22Rv1 (cell line): Measurements from ENCODE around the gene CEP126.

Source experiments
- H3K27ac ChIP-seq: fragments of 450-650 bp; 2 replicates; pipeline ENCODE4 v1.5.1; 2017
- ZFX ChIP-seq: fragments of 450-650 bp; IDR thresholded peaks from 2 replicates; pipeline ENCODE4 v1.6.1; 2017; ENCODE audit warnings: antibody characterized with exemption, borderline replicate concordance
- TF ChIP-seq, protein P1 (sequence below): fragments of 450-650 bp; IDR thresholded peaks from 2 replicates; pipeline ENCODE4 v1.5.1; 2017; ENCODE audit warnings: mild to moderate bottlenecking

Gene CEP126

DNA sequence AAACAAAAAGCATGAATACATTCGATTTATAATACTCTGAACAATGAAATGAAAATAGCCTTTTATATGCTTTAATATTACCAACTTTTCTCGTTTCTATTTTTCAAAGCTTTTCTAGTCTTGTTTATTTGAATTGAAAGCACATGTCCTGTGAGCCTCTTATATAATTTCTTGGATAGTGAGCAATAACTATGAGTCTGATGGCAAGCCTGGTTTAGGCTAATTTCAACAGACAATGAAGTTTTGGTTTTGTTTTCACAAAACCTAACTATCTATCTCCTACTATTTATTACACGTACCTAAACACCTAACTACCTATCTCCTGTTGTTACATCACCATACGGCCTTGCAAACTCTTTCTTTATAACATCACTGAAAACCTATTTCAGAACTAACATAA is 29.2 kb upstream of the CEP126 start:
- H3K27ac ChIP-seq, result no peak overlapping the region
- no peak for TF ChIP-seq ZFX
- TF ChIP-seq, protein P1, sequence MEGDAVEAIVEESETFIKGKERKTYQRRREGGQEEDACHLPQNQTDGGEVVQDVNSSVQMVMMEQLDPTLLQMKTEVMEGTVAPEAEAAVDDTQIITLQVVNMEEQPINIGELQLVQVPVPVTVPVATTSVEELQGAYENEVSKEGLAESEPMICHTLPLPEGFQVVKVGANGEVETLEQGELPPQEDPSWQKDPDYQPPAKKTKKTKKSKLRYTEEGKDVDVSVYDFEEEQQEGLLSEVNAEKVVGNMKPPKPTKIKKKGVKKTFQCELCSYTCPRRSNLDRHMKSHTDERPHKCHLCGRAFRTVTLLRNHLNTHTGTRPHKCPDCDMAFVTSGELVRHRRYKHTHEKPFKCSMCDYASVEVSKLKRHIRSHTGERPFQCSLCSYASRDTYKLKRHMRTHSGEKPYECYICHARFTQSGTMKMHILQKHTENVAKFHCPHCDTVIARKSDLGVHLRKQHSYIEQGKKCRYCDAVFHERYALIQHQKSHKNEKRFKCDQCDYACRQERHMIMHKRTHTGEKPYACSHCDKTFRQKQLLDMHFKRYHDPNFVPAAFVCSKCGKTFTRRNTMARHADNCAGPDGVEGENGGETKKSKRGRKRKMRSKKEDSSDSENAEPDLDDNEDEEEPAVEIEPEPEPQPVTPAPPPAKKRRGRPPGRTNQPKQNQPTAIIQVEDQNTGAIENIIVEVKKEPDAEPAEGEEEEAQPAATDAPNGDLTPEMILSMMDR, result no peak

DNA sequence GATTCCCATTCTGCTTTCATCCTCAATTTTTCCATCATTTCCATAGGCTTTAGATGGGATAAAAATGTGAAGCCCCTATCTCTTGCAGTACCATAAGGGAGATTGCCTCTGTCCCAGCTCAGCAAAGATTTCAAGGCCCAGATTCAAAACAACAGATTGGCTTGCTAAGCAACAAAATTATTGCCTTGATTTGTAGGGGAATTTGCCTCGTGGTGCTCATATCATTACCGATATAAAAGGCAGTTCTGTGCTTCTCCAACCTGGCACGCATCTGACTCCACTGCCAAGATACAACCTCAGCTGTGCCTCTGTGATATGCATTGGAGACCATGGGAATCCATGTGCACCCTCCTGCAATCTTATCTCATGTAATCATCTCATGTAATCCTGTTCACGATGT is 25.0 kb upstream of the CEP126 start:
- no peak for TF ChIP-seq ZFX
- TF ChIP-seq, protein P1, result no peak
- H3K27ac ChIP-seq, result no peak overlapping the region

DNA sequence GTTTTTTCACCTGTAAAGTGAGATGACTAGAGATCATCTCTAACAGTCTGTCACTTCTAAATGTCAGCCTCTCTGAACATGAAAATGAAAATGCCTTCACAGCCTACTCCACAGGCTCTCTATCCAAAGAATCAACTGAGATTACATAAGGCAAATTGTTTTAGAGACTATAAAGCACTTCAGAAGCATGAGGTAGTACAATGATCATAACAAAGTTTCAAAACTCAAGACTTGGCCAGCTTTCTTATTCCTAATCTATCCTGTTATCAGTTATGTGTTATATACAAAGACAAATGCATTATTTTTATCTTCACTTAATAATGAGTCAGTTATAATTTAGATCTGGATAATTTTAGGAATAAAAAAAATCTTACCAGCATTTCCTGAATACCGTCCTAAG is 20.3 kb upstream of the CEP126 start:
- no peak overlapping the region for H3K27ac ChIP-seq
- TF ChIP-seq ZFX, result no peak
- TF ChIP-seq, protein P1, result no peak

DNA sequence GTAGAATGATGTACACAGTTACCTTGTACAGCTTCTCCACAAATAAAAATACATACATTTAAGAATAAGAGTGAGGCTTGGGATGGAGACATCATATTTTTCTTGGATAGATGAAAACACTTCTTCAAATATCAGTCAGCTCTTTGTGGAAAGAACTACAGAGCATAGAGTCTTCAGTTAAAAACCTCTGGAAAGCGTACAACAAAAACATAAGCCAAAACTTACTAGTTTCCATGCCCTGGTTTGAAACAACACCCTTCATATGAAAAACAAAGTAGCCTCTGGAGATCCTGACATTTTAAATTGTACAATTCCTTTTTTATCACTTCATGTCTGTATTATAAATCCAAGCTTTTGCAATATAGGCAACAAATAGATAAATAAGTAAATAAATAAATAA is 7.0 kb upstream of the CEP126 start:
- no peak for TF ChIP-seq ZFX
- TF ChIP-seq, protein P1, result no peak
- no peak overlapping the region for H3K27ac ChIP-seq

DNA sequence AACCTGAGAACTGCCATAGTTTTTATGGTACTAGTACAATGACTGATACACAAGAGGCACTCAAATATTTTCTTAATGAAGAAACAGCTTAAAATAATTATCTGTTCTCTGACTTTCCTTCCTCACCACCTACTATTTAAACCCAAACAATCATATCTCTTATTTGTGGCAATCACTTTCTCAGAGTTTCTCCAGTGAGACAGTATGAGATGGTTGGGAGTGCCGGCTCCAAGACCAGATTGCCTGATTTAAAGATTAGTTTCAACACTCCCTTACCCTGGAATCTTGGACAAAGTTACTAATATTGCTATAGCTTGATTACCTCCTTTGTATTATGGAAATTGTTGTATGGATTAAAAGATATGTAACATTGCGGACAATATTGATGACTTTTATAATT is 5.7 kb upstream of the CEP126 start:
- TF ChIP-seq ZFX, result no peak
- TF ChIP-seq, protein P1, result no peak
- H3K27ac ChIP-seq, result no peak overlapping the region

DNA sequence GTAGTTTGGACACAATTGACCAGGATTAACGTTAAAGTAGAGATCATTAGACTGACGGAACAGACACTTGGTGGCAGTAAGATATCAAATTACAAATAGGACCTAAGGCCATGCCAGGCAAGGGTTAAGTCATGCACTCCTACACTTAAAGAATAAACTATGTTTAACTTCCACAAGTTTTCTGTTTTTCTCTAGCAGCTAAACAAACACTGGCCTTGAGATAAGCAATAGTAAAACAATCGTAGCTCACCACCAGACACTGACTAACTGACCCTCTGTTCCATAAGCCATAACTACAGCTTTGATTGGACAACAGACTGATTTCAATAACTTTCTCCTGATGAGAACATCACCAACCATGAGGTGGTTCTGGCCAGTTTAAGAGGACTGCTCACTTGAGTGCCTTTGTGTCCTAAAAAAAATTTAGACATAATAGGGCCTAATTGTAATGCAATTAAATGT is 2.0 kb upstream of the CEP126 start:
- no peak for TF ChIP-seq ZFX
- TF ChIP-seq, protein P1, result peak; percentile 33

DNA sequence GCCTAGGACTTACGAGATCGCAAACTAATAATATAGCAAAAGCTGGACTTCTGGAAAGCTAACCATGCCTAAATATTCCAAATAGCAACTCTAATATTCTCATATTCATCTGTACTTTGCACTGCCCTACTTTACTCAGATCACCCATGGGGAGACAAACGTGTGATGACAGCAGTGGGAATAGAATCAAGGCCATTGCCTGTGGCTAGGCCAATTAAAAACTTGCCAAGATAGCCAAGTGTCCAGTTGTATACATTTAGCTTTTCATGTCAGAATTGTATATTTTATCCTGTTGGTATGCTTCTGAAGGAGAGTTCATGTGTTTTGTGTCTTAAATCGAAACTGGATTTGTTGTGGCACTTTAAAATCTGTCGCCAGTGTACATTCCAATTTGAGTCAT is 1.2 kb upstream of the CEP126 start:
- TF ChIP-seq, protein P1, result no peak
- no peak for TF ChIP-seq ZFX
- H3K27ac ChIP-seq, result 0 out of 2 replicates have a peak overlapping the region, but pooled peaks have one; percentile 74

More for the DNA sequence above, 2.0 kb upstream of the CEP126 start:
- peak overlapping the region; percentile 34 for H3K27ac ChIP-seq
